PFSK-1 (cell line): ENCODE measurements around the gene SPRR3. TPM values are rescaled to one million over a fixed set of nuclear protein-coding genes. Genes with fewer than 3 reads are reported as not detected.

ENCODE experiments used
- FOXP2 ChIP-seq: optimal IDR thresholded peaks from 2 replicates; pipeline ENCODE3; 2011; ENCODE audit warnings: borderline replicate concordance, control low read depth, inconsistent platforms; ENCODE audit not compliant: insufficient read depth; ENCODE audit errors: extremely low read length, extremely low read depth
- POLR2AphosphoS5 ChIP-seq: IDR thresholded peaks from 2 replicates; pipeline ENCODE4 v1.6.1; 2012; ENCODE audit warnings: low read depth, mild to moderate bottlenecking, control low read depth, low read length, moderate library complexity
- SIN3A ChIP-seq: IDR thresholded peaks from 2 replicates; pipeline ENCODE4 v1.6.1; 2012; ENCODE audit warnings: mild to moderate bottlenecking, low read length, moderate library complexity, borderline replicate concordance; ENCODE audit not compliant: insufficient read depth
- TAF1 ChIP-seq: IDR thresholded peaks from 2 replicates; pipeline ENCODE4 v1.6.1; 2012; ENCODE audit warnings: low read length, control low read depth, borderline replicate concordance; ENCODE audit not compliant: insufficient read depth
- polyA plus RNA-seq: library from polyadenylated mRNA; unstranded; fragments of >200 nt; gene quantifications from one replicate; pipeline ENCODE4 v1.2.1, GENCODE V29; 2012; ENCODE audit warnings: low read depth, missing spikeins; ENCODE audit not compliant: insufficient read length
- TF ChIP-seq, protein P1 (sequence below), 2 experiments: IDR thresholded peaks; 2 replicates each; pipeline versions ENCODE4 v1.6.1 to v1.8.0; 2011 to 2012; ENCODE audit warnings: low read depth in 2 of 2, low read length in 2 of 2, control low read depth in 1 of 2, inconsistent platforms in 1 of 2, mild to moderate bottlenecking in 1 of 2, moderate library complexity in 1 of 2; ENCODE audit not compliant: insufficient read depth in 1 of 2

Gene SPRR3, protein sequence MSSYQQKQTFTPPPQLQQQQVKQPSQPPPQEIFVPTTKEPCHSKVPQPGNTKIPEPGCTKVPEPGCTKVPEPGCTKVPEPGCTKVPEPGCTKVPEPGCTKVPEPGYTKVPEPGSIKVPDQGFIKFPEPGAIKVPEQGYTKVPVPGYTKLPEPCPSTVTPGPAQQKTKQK
- polyA plus RNA-seq: not detected

DNA sequence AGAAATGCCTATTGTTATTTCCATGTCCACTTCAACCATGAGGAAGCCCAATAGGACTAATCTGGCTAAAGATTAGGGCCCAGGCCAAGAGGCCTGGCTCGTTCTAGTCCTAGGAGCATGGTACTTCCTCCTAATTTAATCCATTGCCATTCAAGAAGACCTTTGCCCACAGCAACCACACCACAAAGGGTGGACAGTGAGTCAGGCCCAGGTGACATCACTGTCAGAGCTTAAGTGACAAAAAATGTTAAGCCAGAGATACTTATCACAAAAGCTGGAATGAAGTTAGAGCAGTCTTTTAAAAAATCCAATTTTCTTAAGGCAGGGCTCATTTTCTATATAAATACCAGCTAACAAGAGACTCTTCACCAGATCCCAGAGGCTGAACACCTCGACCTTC is at the start of gene SPRR3:
SPRR3 (plus strand) TSS at position 368 of the 400 bp plus-strand sequence. CDS start 1,272 bp downstream, outside the sequence.
- TF ChIP-seq POLR2AphosphoS5 (no peak), SIN3A (no peak), TAF1 (no peak)
- TF ChIP-seq, protein P1, sequence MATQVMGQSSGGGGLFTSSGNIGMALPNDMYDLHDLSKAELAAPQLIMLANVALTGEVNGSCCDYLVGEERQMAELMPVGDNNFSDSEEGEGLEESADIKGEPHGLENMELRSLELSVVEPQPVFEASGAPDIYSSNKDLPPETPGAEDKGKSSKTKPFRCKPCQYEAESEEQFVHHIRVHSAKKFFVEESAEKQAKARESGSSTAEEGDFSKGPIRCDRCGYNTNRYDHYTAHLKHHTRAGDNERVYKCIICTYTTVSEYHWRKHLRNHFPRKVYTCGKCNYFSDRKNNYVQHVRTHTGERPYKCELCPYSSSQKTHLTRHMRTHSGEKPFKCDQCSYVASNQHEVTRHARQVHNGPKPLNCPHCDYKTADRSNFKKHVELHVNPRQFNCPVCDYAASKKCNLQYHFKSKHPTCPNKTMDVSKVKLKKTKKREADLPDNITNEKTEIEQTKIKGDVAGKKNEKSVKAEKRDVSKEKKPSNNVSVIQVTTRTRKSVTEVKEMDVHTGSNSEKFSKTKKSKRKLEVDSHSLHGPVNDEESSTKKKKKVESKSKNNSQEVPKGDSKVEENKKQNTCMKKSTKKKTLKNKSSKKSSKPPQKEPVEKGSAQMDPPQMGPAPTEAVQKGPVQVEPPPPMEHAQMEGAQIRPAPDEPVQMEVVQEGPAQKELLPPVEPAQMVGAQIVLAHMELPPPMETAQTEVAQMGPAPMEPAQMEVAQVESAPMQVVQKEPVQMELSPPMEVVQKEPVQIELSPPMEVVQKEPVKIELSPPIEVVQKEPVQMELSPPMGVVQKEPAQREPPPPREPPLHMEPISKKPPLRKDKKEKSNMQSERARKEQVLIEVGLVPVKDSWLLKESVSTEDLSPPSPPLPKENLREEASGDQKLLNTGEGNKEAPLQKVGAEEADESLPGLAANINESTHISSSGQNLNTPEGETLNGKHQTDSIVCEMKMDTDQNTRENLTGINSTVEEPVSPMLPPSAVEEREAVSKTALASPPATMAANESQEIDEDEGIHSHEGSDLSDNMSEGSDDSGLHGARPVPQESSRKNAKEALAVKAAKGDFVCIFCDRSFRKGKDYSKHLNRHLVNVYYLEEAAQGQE (IDR thresholded peaks at IDR 0.05; ENCODE audit: insufficient read depth in 1 of 2, low read depth in 2 of 2, low read length in 2 of 2): no peak

DNA sequence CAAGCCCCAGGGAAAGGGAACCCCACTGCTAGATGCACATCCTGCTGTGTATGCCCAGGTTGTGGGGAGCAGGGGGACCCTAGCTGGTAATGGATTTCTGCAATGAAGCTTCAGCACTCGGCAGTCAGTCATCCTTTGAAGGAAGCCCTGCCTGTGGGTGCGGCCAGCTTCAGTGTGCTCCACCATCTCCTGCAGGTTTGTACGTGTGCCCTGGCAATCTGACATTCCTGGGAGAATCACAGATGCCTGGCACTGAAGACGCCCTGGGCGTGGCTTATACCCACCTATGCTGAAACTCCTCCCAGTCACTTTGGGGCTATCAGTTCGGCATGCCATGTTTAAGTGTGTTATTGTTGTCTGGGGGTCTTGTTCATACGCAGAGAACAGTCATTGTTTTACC is 47.8 kb upstream of the SPRR3 start:
- TF ChIP-seq, protein P1 (IDR thresholded peaks at IDR 0.05; ENCODE audit: insufficient read depth in 1 of 2, low read depth in 2 of 2, low read length in 2 of 2): no peak
- no peak for TF ChIP-seq SIN3A
- TF ChIP-seq TAF1: no peak
- TF ChIP-seq FOXP2: no peak
- TF ChIP-seq POLR2AphosphoS5: no peak

DNA sequence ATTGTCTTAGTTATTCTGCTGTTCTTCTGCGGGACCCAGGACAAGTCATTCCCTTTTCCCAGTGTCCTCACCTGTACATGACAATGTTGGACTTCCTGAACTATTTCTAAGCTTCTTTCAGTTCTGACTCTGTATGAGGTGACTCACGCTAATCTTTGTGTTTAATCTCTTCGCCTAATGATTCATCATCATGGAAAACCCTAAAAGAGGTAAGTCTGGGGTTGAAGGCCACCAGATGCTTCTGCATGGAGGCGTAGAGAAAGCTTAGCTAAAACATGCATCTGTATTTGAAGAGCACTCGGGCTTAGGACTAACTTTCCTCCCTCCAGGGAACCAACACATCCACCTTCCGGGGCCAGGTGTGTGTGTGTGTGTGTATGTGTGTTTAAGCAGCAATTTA is 47.1 kb upstream of the SPRR3 start:
- TF ChIP-seq FOXP2: no peak
- no peak for TF ChIP-seq POLR2AphosphoS5
- no peak for TF ChIP-seq TAF1
- TF ChIP-seq, protein P1 (IDR thresholded peaks at IDR 0.05; ENCODE audit: insufficient read depth in 1 of 2, low read depth in 2 of 2, low read length in 2 of 2): no peak
- TF ChIP-seq SIN3A: no peak

DNA sequence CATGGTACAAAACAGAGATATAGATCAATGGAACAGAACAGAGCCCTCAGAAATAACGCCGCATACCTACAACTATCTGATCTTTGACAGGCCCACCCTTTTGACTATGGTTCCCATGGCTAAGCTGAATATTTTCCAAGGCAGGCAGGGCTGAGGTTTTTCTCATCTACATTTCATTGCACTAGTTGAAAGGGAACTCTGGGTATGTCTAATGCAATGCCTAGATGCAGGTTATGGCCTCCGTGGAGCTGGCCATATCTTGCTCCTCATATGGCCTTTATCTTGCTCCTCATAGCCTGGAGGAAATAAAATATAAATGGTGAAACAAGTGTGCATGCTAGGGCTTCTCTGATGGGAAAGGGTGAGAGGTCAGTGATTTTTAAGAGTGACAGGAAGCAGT is 44.0 kb upstream of the SPRR3 start:
- TF ChIP-seq POLR2AphosphoS5 (no peak), TAF1 (no peak), SIN3A (no peak)
- TF ChIP-seq, protein P1 (IDR thresholded peaks at IDR 0.05; ENCODE audit: insufficient read depth in 1 of 2, low read depth in 2 of 2, low read length in 2 of 2): no peak

DNA sequence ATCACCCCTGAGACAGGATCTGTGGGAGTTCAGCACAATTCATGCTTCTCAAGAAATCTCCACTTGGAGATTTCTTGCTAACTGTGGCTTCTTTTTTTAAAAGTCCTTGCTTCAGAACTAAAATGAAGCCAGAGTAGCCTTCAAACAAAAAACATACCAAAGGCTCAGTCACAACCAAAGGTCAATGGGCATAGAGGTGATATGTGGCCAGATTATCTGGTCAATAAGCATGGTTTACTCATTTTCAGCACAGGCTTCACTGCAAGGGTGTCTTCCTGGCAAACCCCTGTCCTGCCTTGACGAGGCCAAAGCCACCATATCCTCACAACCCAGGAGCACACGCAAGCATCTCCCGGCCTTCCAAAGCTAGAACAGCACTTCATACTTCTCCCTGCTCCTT is 42.3 kb upstream of the SPRR3 start:
- TF ChIP-seq SIN3A (no peak), TAF1 (no peak), POLR2AphosphoS5 (no peak), FOXP2 (no peak)
- TF ChIP-seq, protein P1 (IDR thresholded peaks at IDR 0.05; ENCODE audit: insufficient read depth in 1 of 2, low read depth in 2 of 2, low read length in 2 of 2): no peak
